HG03135 (cell line): ENCODE measurements around the gene SSTR3.
A peak's percentile ranks its signal among the peaks of the same experiment; 100 is the strongest.

Experiments used
- ATAC-seq: cut with Tn5 transposase; IDR thresholded peaks from one replicate; pipeline ENCODE4 v1.9.1; 2021; ENCODE audit warnings: mild to moderate bottlenecking, moderate library complexity; ENCODE audit not compliant: unreplicated experiment

The SSTR3 gene

GRCh38 chr22:37169947-37170688 is 42.2 kb downstream of the SSTR3 start:
- no peak for ATAC-seq

- no peak for ATAC-seq
Measured at GRCh38 chr22:37169406-37169805, 42.9 kb downstream of the SSTR3 start.

DNA sequence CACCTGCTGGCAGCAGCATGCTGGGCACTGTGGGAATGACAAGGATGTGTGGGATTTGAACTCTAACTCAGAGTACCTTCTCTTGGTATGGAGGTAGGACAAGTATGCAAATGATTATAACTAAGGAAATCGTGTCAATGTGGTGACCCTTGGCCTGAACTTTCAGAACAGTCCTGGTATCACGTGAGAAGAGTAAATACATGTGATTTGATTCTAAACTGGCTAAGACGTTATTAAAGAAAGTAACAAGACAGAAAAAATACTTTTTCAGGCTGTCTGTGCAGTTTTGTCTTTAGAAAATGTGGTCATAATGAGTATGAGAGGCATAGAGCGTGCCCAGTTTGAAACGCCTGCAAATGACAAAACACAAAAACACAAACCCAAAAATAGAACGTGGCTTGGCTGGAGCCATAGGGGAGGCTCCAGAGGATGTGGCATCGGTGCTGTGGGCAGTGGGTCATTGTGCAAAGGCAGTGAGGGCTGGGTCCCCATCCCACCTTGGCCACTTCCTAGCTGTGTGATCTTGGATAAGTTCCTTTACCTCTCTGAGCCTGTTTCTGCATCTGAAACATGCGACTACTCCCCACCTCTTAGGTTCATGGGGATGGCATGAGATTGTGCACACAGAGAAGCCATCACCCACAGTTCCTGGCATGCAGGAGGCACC is 44.2 kb downstream of the SSTR3 start:
- ATAC-seq: no peak

DNA sequence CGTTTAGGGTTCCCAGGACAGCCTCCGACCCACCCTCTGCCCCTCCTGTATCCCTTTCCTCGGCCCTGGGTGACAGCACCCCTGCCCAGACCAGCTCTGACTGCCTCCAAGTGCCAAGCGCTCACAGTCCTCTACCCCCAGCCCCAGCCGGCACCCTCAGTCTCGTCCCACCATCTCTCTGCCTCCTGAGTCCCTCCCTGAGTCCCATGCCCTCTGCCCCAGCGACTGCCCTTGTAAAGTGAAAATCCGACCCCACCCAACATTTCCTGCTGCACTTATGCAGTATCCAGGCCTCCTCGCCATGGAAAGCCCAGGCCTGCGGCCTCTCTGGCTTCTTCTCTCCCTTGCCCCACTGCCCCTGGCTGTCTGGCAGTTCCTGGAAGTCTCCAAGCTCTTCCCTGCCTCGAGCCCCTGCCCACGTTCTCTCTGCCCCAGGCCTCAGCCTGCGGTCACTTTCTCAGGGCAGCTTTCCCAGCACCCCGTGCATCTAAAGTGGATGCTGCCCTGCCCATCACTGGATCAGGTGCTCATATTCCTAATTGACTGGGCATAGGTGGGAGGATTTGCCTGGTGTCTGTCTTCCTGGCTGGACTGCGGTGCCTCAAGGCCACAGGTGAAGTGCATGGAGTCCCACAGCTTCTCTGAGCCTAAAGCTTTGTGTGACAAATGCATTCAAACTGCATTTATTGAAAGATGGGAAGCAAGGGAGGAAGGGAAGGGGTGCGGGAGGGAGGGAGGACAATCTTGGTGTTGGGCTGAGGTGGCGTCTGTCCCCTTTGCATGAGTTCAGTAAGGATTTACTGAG is 44.9 kb downstream of the SSTR3 start:
- ATAC-seq: no peak

DNA sequence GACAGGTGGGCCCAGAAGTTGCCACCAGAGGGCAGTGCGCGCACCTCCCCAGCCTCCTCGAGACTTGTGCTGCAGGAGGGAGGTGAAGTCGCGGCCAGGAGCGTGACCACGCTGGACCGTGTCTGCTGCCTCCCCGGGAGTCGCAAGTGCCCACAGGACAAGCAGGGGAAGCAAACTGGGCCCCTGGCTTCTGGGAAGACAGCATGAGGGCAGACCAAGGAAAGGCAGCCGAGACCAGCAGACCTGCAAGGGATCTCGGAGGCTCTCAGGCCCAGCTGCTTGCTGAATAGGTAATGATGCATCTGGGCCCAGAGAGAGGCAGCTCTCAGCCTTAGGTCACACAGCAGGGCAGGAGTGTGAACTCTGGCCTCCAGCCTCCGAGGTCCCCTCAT is 45.6 kb downstream of the SSTR3 start:
- no peak for ATAC-seq

DNA sequence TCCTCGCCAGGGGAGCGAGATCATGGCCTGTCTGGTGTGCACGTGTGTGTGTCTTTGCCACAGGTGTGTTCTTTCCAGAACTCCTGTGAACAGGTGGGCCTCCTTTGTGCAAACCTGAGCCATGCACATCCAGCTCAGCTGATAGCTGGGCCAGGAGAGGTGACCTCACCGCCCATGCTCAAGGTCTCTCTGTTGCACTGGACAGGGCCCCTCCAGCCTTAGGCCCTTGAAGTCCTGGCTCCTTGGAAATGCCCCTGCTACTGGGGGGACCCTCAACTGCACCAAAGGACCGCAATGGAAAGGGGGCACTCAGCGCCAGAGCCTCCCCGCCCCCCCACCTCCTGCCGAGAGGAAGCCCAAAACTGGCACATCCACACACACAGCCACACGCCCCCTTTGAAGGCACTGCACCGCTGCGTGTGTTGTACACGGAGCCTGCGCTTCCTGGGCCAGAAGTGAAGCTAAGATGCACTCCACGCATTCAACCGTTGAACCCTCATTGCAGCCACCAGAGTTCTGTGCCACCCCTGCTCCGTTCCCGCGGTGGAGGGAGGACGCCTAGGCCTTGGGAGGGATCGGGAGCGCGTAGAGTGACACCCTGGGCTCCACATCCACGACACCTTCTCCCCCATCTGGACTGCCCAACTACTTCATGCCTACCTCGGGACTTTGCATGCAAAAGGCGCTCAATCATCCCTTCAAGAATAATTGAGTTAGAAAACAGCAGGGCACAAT is 46.2 kb downstream of the SSTR3 start:
- ATAC-seq: no peak

DNA sequence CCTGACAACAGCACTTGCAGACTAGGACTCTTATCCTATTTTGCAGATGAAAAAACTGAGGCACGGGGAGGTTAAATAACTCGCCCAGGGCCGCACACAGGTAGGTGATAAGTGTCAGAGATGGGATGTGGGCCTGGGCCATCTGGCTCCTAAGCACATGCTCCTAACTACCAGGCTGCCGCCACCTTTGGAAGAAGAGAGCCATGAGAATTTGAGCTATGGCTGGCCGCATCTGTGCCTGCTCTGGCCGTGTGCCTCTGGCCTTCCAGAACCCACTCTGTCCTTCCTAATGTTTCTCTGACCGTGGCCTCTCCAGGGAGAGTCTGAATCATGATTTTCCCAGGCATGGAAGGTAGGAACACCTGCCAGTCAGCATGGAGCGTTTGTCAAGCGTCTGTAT is 47.2 kb downstream of the SSTR3 start:
- no peak for ATAC-seq

- peak; percentile 2 for ATAC-seq
Measured at GRCh38 chr22:37164505-37164887, 47.8 kb downstream of the SSTR3 start.

- peak; percentile 35 for ATAC-seq
Measured at GRCh38 chr22:37163575-37164504, 48.4 kb downstream of the SSTR3 start.

DNA sequence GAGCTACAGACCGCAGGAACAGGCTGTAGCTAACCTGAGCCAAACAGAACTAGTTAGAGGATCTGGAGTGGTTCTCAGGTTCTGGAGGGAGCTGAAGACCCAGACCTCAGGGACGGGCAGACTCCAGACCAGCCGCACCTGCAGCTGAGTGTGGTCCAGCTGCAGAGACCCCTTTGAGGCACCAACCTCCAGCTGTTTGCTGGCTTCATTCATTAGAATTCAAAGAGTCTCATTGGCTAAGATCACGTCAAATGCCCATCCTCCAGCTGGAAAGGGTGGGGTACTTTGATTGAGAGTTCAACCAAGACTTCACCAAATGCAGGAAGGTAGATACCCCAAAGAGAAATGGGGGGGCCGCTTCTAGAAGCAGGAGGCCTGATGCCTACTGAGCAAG is 49.2 kb downstream of the SSTR3 start:
- ATAC-seq: no peak

DNA sequence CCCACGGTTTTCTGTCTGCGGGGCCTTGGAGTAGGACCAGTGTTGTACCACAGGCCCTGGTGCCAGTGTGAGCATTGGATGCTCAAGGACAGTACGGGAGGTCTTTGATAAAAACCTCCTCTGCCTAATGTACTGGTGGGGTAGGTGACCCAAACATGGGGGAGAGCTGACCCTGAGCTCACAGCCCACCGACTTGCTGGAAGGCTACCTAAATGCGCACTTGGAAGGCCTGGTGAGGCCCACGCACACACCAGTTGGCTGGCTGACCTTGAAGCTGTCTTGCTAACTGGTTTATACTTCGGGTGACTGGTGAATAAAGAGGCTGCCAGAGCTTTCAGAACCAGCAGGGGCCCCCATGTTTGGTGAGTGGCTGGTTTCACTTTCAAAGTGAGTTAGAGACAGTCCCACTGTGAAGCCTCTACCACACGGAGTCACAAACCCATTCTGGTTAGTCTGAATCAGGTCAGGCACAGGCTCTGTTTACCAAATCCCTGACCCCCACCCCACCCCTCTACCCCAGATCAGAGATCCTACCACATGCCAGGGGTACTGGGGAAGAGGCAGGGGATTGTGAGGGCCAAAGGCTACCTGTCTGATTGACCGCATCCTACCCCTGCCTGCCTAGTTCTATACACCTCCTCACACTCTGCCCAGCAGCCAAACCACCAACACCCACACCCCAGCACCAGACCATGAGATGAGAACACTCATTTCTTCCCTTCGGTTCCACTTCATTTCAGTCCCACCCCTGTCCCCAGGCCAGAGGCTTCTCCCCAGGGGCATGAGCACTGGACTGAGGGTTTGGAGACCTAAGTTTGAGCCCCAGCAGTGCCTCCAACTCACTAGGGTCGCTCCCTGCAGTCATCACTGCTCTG is 49.8 kb downstream of the SSTR3 start:
- ATAC-seq: peak; percentile 42

DNA sequence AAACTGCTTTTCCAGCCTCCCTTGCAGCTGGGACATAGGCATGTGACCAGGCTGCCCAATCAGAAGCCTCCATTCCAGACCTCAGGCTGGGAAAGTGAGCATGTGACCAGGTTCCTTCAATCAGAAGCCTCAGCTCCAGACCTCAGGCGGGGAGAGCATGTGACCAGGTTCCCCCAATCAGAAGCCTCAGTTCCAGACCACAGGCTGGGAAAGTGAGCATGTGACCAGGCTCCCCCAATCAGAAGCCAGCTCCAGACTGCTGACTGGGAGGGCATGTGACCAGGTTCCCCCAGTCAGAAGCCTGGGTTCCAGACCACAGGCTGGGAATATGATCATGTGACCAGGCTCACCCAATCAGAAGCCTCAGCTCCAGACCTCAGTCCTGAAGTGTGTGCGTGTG is 50.8 kb downstream of the SSTR3 start:
- no peak for ATAC-seq

GRCh38 chr22:37160027-37160426 is 52.2 kb downstream of the SSTR3 start:
- no peak for ATAC-seq

DNA sequence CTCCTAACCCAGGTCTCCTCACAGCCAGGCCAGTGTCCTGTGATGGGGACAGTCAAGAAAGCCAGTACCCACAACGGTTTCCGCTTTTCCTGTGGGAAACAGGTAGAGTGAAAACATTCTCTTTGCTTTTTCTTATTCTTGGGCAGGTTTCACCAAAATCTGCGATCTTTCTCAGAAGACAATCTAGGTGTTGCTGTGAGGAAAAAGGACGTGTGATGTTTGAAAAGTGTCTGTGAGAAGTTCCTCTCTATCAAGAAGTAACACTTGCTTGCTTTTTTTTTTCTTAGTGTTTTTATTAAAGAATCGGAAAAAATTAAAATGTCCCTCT is 53.4 kb downstream of the SSTR3 start:
- no peak for ATAC-seq

- ATAC-seq: no peak
Measured at GRCh38 chr22:37157516-37158285, 54.6 kb downstream of the SSTR3 start.

- no peak for ATAC-seq
Measured at GRCh38 chr22:37156686-37157435, 55.4 kb downstream of the SSTR3 start.

GRCh38 chr22:37155971-37156370 is 56.3 kb downstream of the SSTR3 start:
- no peak for ATAC-seq
